Dermis microvascular lymphatic vessel endothelial cell (primary cell): ENCODE data around the gene ATMIN. TPM values are rescaled to one million over a fixed set of nuclear protein-coding genes. Genes with fewer than 3 reads are reported as not detected.

Source experiments
- DNase-seq, 2 donors: peaks; one replicate each; pipeline versions ENCODE4 v3.0.0 to v3.0.0-alpha.2; 2010; ENCODE audit warnings: low read depth in 2 of 2
- total RNA-seq: library from RNA; depleted of rRNA; stranded (reverse); fragments of >200 nt; gene quantifications from 2 replicates; pipeline ENCODE4 v1.2.1, GENCODE V29; 2014

The ATMIN gene
- total RNA-seq, 1 donor from 2014 or later: 22.7 TPM

DNA sequence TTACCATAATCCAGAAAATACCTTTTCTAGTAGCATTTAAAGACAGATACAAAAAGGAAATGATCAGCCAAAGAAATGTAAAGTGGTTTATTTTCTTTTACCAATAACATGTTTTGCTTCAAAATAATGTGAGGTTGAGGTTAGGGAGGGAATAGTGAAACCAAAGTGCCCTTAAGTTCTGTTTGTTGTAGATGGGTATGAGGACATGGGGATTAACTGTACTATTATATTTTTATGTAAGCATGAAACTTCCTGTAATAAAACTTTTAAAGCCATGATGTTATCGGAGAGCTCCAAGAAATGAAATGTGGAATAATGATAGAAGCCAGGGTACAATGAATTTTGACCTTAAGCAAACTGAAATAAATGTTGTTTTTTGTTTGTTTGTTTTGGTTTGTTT lies 31.5 kb downstream of the ATMIN start:
- no peak for DNase-seq

- DNase-seq: no peak
These were observed 33.4 kb downstream of the ATMIN start for GRCh38 chr16:81069063-81069462.

DNA sequence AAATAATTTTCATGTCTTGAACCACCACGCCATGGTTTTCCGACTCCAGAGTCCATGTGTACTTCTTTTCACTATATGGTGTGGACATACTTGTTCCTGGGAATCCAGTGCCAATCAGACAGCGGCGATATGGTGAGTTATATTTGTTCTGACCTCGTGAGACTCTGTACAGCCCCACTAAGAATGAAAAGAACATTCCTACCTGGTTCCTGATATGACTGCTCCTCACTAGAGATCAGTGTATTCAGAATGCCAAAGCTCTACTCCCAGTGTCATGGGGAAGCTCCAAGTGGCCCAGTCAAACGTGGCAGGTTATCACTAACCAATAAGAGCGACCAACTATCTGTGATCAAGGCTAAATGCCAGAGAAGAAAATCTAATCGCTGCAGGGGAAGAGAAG lies 35.3 kb downstream of the ATMIN start:
- DNase-seq: no peak

DNA sequence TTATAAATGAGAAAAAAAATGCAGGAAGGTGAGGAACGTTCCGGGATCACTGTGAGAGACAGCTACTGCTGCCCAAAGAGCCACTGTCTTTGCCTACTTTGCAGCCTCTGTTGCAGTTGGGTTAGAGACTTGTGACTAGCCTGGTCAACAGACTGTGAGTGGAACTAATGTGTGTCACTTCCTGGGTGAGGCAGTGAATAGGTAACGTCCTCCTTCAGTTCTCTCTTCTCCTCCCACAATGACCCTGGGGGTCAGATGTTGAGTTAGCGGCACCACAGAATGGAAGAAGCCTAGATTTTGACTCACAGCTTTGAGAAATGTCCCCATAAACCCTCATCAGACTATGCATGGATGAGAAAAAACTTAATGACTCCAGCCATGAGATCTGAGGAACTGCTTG lies 36.2 kb downstream of the ATMIN start:
- no peak for DNase-seq

GRCh38 chr16:81073560-81074330 lies 38.1 kb downstream of the ATMIN start:
- DNase-seq: no peak

DNA sequence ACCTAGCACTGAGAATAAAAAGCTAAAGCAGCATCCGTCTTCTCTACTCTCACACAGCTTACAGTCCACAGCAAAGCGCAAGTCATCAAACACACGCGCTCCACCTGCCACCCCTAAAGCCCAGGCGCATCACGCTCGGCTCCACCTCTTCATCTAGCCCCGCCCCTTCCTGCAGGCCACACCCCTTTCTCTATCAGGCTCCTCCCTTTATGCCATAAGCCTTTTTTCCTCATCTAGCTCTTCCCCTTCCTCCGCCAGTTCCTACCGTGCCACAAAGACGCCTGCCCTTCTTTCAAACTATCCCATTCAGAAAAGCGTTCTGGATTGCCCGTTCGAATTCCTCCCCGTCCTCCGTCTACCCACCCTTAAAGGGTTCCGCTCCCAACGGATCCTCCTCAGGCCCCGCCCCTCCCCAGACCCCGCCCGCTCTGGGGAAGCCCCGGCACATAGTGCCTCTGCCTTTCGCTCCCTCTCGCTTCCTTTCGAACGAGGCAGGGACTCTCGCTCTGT lies 41.0 kb downstream of the ATMIN start:
- DNase-seq: peak; percentile 67 to 85

- peak; percentile 91 to 97 for DNase-seq
These were observed 41.7 kb downstream of the ATMIN start, which contains the start of gene C16orf46 for GRCh38 chr16:81077076-81077940. TSS of gene C16orf46 (minus strand) at chr16:81077238. CDS start at chr16:81063955, 13,283 bp downstream.

DNA sequence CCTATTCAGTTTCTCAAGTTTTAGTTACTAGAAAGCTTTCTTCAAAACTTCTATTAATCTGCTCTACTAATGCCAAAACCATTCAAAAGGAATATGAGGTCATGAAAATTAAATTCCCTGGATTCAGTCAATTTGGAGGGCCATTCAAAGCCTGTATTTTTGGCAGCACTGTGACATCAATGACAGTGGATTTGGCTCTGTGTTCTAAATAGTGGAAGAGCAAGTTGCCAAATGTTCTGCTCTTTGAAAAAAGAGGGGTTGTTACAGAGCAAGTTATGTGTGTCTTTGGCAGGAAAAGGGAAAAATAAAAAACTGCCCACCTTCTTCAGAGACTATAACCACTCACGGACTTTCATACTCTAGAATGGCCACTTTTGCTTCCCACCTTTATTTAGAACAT lies 44.6 kb downstream of the ATMIN start:
- DNase-seq: no peak

DNA sequence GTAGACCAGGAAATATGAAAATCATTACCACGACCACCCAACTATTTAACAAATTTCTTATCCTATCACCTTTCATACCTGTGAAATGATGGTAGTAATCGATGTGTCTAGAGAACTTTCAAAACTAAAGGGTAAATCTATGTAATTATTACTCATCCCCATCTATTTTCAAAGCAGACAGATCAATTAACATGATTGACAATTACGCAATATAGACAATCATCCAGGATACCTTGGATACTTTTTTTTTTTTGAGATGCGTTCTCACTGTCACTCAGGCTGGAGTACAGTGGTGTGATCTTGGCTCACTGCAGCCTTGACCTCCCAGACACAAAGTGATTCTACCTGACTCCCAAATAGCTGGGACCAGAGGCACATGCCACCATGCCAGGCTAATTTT lies 45.4 kb downstream of the ATMIN start:
- no peak for DNase-seq

- DNase-seq: no peak
These were observed 53.2 kb downstream of the ATMIN start for GRCh38 chr16:81088836-81089235.

DNA sequence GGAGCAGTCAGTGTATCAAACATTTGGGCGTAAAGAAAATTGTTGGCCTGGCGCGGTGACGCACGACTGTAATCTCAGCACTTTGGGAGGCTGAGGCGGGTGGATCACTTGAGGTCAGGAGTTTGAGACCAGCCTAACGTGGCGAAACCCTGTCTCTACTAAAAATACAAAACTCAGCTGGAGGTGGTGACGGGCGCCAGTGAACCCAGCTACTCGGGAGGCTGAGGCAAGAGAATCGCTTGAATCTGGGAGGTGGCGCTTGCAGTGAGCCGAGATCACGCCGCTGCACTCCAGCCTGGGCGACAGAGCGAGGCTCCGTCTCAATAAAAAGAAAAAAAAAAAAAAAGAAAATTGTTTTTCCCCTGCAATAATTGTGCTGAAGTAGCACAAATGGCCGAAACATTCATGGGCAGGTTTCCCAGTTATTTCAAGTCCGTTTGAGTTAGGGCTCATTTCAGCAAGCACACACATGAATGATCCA lies 59.2 kb downstream of the ATMIN start:
- DNase-seq: peak in 1 of 2 donors; percentile 20

DNA sequence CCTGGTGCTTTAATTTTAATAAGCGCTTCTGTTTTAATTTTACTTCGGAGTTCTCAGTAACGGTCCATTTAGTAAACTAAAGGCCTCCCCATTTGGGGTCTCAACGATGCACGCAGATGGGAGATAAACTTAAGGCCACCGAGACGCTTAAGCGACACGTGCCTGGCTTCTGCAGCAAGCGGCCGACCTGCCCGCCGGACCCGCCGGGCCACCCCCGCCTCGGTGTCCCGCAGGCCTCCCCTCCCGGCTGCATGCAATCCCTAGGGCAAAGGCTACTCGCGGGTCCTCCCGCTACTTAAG lies 60.0 kb downstream of the ATMIN start:
- DNase-seq: no peak

DNA sequence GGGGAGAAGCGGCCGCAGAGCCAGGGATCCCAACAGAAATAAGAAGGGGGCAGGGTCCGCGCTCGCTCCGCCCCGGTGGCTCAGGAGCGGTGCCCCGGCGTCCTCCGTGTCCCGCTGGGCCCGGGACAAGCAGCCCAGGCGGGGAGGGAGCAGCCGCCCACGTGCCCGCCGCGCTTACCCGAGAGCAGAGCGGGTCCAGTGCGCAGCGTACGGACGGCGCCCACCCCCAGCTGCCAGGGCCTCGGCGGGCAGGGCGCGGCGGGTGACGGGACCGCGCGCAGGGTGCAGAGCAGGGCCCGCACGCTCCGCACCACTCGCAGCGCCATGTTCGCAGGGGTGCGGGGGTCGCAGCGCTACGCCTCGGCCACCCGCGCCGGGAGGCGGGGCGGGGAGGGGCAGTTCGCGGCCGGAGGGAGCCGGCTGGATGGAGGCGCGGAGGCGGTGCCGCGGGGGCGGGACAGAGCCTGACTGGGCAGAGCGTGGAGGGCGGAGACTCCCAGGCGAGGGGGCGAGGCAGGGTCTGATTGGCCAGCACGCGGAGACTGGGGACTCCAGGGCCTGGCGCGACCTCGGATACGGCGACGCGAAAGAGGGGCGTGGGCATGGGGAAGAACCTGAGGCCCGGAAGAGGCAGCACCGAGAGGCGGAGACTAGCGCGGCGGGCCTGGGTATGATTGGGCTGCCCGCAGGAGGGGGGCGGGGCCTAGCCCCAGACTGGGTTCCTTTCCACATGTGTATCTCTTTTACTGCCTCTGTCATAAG lies 60.5 kb downstream of the ATMIN start, which contains the start of gene GCSH:
TSS of gene GCSH (minus strand) at position 443 of the 762 bp plus-strand sequence. CDS start at position 326, 117 bp downstream.
- peak; percentile 96 to 99 for DNase-seq

DNA sequence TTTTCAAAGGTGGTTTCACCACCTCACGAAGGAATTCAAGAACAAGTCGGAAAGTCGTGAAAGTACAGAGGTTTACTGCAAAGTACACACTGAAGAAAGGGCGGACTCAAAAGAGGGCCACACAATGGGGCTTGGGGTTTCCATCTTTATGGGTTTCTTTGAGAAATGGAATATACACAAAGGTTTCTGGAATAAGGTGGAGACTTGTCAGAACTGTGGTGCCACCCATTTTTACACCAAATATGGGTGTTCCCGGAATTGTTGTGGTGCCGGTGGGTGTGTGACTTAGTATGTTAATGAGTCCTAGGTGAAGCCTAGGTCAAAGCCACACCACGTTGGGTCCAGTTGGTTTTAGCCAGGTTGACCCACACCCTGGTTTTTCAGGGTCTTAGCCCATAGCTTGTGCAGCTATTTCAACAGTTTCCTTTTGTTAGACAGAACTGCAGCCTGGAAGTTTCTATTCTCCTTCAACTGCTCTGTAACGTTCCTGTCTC lies 61.1 kb downstream of the ATMIN start:
- no peak for DNase-seq

Other genes starting within 250 kb of the ATMIN start
- 19.8 and 30.8 TPM in 2 replicates for gene CDYL2, start 231.2 kb upstream of the ATMIN start, total RNA-seq
- gene CMC2, start 29.0 kb upstream of the ATMIN start, total RNA-seq: 32.7 and 34.5 TPM in 2 replicates
- gene CENPN, start 28.6 kb upstream of the ATMIN start, total RNA-seq: 33.4 and 45.1 TPM in 2 replicates
- 0.26 and 0.51 TPM in 2 replicates for gene C16orf46, start 41.4 kb downstream of the ATMIN start, total RNA-seq
- gene GCSH, start 60.6 kb downstream of the ATMIN start, total RNA-seq: 9.0 and 18.0 TPM in 2 replicates
- gene BCO1, start 202.8 kb downstream of the ATMIN start, total RNA-seq: under 0.01 TPM in 1 of 2 replicates, not detected in the other